Astrocyte (in vitro differentiated cells and primary cell): ENCODE data around the gene KANK2.

Experiments used
- EZH2 ChIP-seq: IDR thresholded peaks from 2 replicates; pipeline ENCODE4 v1.6.1; 2012; ENCODE audit warnings: mild to moderate bottlenecking, low read length, inconsistent platforms; ENCODE audit not compliant: insufficient read depth
- TF ChIP-seq, protein P1 (sequence below): IDR thresholded peaks from 2 replicates; pipeline ENCODE4 v1.5.1; 2011; ENCODE audit warnings: low read depth, mild to moderate bottlenecking, inconsistent platforms, low read length, moderate library complexity; ENCODE audit not compliant: insufficient read depth

DNA sequence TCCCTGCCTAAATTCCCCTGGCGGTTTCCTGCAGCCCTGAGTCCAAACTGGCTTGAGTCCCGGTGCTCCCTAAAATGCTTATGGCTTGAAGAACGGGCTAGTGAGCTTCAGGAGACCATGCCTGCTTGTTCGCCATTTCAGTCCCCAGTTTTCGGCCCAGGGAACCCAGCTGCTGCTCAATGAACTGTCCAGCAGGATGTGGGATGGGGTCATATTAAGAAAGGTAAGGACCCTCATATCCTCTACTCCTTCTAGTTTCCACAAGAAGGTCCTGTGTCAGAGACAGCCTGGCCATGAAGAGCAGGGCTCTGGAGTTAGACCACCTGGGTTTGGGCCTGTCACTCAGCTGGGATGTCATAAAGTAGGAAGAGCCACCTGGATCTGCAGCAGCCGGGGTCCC lies 24.8 kb downstream of the KANK2 start:
- TF ChIP-seq, protein P1, sequence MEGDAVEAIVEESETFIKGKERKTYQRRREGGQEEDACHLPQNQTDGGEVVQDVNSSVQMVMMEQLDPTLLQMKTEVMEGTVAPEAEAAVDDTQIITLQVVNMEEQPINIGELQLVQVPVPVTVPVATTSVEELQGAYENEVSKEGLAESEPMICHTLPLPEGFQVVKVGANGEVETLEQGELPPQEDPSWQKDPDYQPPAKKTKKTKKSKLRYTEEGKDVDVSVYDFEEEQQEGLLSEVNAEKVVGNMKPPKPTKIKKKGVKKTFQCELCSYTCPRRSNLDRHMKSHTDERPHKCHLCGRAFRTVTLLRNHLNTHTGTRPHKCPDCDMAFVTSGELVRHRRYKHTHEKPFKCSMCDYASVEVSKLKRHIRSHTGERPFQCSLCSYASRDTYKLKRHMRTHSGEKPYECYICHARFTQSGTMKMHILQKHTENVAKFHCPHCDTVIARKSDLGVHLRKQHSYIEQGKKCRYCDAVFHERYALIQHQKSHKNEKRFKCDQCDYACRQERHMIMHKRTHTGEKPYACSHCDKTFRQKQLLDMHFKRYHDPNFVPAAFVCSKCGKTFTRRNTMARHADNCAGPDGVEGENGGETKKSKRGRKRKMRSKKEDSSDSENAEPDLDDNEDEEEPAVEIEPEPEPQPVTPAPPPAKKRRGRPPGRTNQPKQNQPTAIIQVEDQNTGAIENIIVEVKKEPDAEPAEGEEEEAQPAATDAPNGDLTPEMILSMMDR = no peak
- TF ChIP-seq EZH2 = no peak
